Immature natural killer cell (primary cell): ENCODE data around the gene GOLGA1. TPM values are rescaled to one million over a fixed set of nuclear protein-coding genes. Genes with fewer than 3 reads are reported as not detected.
"Not testable (repeated sequence)": the region's sequence is repeated elsewhere in the genome, so short reads cannot be mapped to it uniquely, and the experiment has no call there.

Experiments
- DNase-seq, 3 donors: peaks; one replicate each; pipeline ENCODE4 v3.0.0; 2022; ENCODE audit warnings: mixed read lengths in 1 of 3
- H3K27ac Mint-ChIP-seq, 6 donors: one replicate each; pipeline ENCODE4 v1.8.0; 2020; ENCODE audit warnings: mixed read lengths in 6 of 6, mild to moderate bottlenecking in 5 of 6, inconsistent platforms in 4 of 6, moderate library complexity in 3 of 6
- H3K27me3 Mint-ChIP-seq, 3 donors: one replicate each; pipeline ENCODE4 v1.8.0; 2020 to 2021; ENCODE audit warnings: low read depth in 3 of 3, mild to moderate bottlenecking in 3 of 3, mixed read lengths in 3 of 3, moderate library complexity in 3 of 3, inconsistent platforms in 1 of 3
- H3K36me3 Mint-ChIP-seq, 3 donors: one replicate each; pipeline ENCODE4 v1.8.0; 2020; ENCODE audit warnings: mixed read lengths in 3 of 3, inconsistent platforms in 2 of 3, mild to moderate bottlenecking in 2 of 3
- H3K4me1 Mint-ChIP-seq, 2 donors: one replicate each; pipeline ENCODE4 v1.8.0; 2020; ENCODE audit warnings: inconsistent platforms in 2 of 2, mild to moderate bottlenecking in 2 of 2, mixed read lengths in 2 of 2, moderate library complexity in 1 of 2
- H3K4me3 Mint-ChIP-seq, 5 donors: one replicate each; pipeline ENCODE4 v1.8.0; 2020; ENCODE audit warnings: mild to moderate bottlenecking in 5 of 5, mixed read lengths in 5 of 5, inconsistent platforms in 3 of 5, moderate library complexity in 3 of 5
- H3K9me3 Mint-ChIP-seq, 6 donors: one replicate each; pipeline ENCODE4 v1.8.0; 2020; ENCODE audit warnings: mild to moderate bottlenecking in 6 of 6, mixed read lengths in 6 of 6, inconsistent platforms in 4 of 6, moderate library complexity in 3 of 6
- polyA plus RNA-seq, 3 donors: library from polyadenylated mRNA; unstranded; fragments of 300-500 nt; fragmentation: Illumina TruSeq; gene quantifications; one replicate each; pipeline ENCODE4 v1.2.3, GENCODE V29; 2021

Gene GOLGA1
- polyA plus RNA-seq, 3 donors from 2014 or later, result 0.93 to 8.3 (median 5.3) TPM

- no peak for DNase-seq
- Mint-ChIP-seq H3K4me3 (no peak overlapping the region), H3K27me3 (peaks cover 4 to 8% (median 4%) of the 10 kb centered on the region in 3 donors), H3K27ac (no peak overlapping the region), H3K36me3 (peaks cover 5 to 17% (median 12%) of the 10 kb centered on the region in 3 donors), H3K4me1 (peaks cover 38 to 41% of the 10 kb centered on the region in 2 donors), H3K9me3 (no peaks in the 10 kb centered on the region)
Observed at GRCh38 chr9:124855944-124856765, 84.7 kb downstream of the GOLGA1 start.

GRCh38 chr9:124855566-124855943 is 85.3 kb downstream of the GOLGA1 start:
- Mint-ChIP-seq H3K9me3 (no peaks in the 10 kb centered on the region), H3K27me3 (peaks cover 4 to 8% (median 6%) of the 10 kb centered on the region in 3 donors), H3K36me3 (peaks cover 5 to 16% (median 12%) of the 10 kb centered on the region in 3 donors), H3K27ac (peak overlapping the region in 2 of 6 donors; percentile 69 to 90), H3K4me1 (peaks cover 35 to 36% of the 10 kb centered on the region in 2 donors), H3K4me3 (no peak overlapping the region)
- no peak for DNase-seq

- Mint-ChIP-seq H3K27me3 (peaks cover 4 to 8% (median 6%) of the 10 kb centered on the region in 3 donors), H3K9me3 (no peaks in the 10 kb centered on the region), H3K36me3 (peaks cover 0 to 9% (median 5%) of the 10 kb centered on the region in 3 donors), H3K4me1 (peaks cover 28 to 29% of the 10 kb centered on the region in 2 donors), H3K27ac (peak overlapping the region; percentile 32 to 90 (median 82)), H3K4me3 (no peak overlapping the region)
- DNase-seq, result no peak
Observed at GRCh38 chr9:124854822-124855221, 86.1 kb downstream of the GOLGA1 start.

GRCh38 chr9:124854161-124854560 is 86.7 kb downstream of the GOLGA1 start:
- peaks cover 4 to 8% (median 6%) of the 10 kb centered on the region in 3 donors for H3K27me3 Mint-ChIP-seq
- DNase-seq, result no peak
- peaks cover 0 to 4% (median 0%) of the 10 kb centered on the region in 3 donors for H3K36me3 Mint-ChIP-seq
- peaks cover 21 to 23% of the 10 kb centered on the region in 2 donors for H3K4me1 Mint-ChIP-seq
- no peaks in the 10 kb centered on the region for H3K9me3 Mint-ChIP-seq
- peak overlapping the region in 2 of 5 donors; percentile 15 to 16 for H3K4me3 Mint-ChIP-seq
- H3K27ac Mint-ChIP-seq, result peak overlapping the region; percentile 69 to 90 (median 84)

GRCh38 chr9:124853605-124854143 is 87.2 kb downstream of the GOLGA1 start:
- peak overlapping the region in 1 of 5 donors; percentile 12 for H3K4me3 Mint-ChIP-seq
- peaks cover 16 to 19% of the 10 kb centered on the region in 2 donors for H3K4me1 Mint-ChIP-seq
- peaks cover 4 to 8% (median 7%) of the 10 kb centered on the region in 3 donors for H3K27me3 Mint-ChIP-seq
- no peak for DNase-seq
- peaks cover 0 to 4% (median 0%) of the 10 kb centered on the region in 3 donors for H3K36me3 Mint-ChIP-seq
- no peaks in the 10 kb centered on the region for H3K9me3 Mint-ChIP-seq
- H3K27ac Mint-ChIP-seq, result peak overlapping the region; percentile 69 to 90 (median 84)

GRCh38 chr9:124852829-124853531 is 87.9 kb downstream of the GOLGA1 start, which contains the start of gene WDR38:
TSS of gene WDR38 (plus strand) at chr9:124853460. CDS start at chr9:124853532, 72 bp downstream.
- H3K27ac Mint-ChIP-seq, result peak within 1 kb of the TSS; percentile 69 to 90 (median 84)
- H3K4me3 Mint-ChIP-seq, result peak within 1 kb of the TSS; percentile 69 to 81 (median 72)
- H3K4me1 Mint-ChIP-seq, result peaks cover 15 to 16% of the 10 kb centered on the region in 2 donors
- H3K36me3 Mint-ChIP-seq, result peaks cover 0 to 4% (median 0%) of the 10 kb centered on the region in 3 donors
- peak; percentile 88 to 93 (median 90) for DNase-seq
- H3K9me3 Mint-ChIP-seq, result no peaks in the 10 kb centered on the region
- H3K27me3 Mint-ChIP-seq, result peaks cover 4 to 11% (median 7%) of the 10 kb centered on the region in 3 donors

GRCh38 chr9:124852121-124852828 is 88.6 kb downstream of the GOLGA1 start:
- H3K27ac Mint-ChIP-seq, result peak overlapping the region; percentile 69 to 90 (median 83)
- no peaks in the 10 kb centered on the region for H3K9me3 Mint-ChIP-seq
- H3K27me3 Mint-ChIP-seq, result peaks cover 4 to 11% (median 7%) of the 10 kb centered on the region in 3 donors
- peaks cover 15 to 16% of the 10 kb centered on the region in 2 donors for H3K4me1 Mint-ChIP-seq
- DNase-seq, result no peak
- peak overlapping the region; percentile 69 to 81 (median 72) for H3K4me3 Mint-ChIP-seq
- no peaks in the 10 kb centered on the region for H3K36me3 Mint-ChIP-seq

- Mint-ChIP-seq H3K4me3 (no peak overlapping the region), H3K9me3 (no peaks in the 10 kb centered on the region), H3K27ac (no peak overlapping the region), H3K4me1 (peaks cover 15 to 16% of the 10 kb centered on the region in 2 donors), H3K27me3 (peaks cover 4 to 11% (median 7%) of the 10 kb centered on the region in 3 donors), H3K36me3 (no peaks in the 10 kb centered on the region)
- no peak for DNase-seq
Observed at GRCh38 chr9:124849801-124850200, 91.1 kb downstream of the GOLGA1 start.

GRCh38 chr9:124846969-124847368 is 93.9 kb downstream of the GOLGA1 start:
- H3K36me3 Mint-ChIP-seq, result no peaks in the 10 kb centered on the region
- DNase-seq, result no peak
- no peaks in the 10 kb centered on the region for H3K9me3 Mint-ChIP-seq
- peaks cover 6 to 7% of the 10 kb centered on the region in 2 donors for H3K4me1 Mint-ChIP-seq
- no peak overlapping the region for H3K27ac Mint-ChIP-seq
- H3K4me3 Mint-ChIP-seq, result no peak overlapping the region
- H3K27me3 Mint-ChIP-seq, result peaks cover 0 to 3% (median 3%) of the 10 kb centered on the region in 3 donors

- not testable (repeated sequence) for H3K4me1 Mint-ChIP-seq, H3K36me3 Mint-ChIP-seq, H3K27ac Mint-ChIP-seq, DNase-seq, H3K9me3 Mint-ChIP-seq, H3K4me3 Mint-ChIP-seq, H3K27me3 Mint-ChIP-seq
Observed at GRCh38 chr9:124846467-124846866, 94.4 kb downstream of the GOLGA1 start.

GRCh38 chr9:124844291-124844690 is 96.6 kb downstream of the GOLGA1 start:
- H3K4me1 Mint-ChIP-seq, result no peaks in the 10 kb centered on the region
- DNase-seq, result no peak
- H3K4me3 Mint-ChIP-seq, result no peak overlapping the region
- H3K9me3 Mint-ChIP-seq, result no peaks in the 10 kb centered on the region
- no peaks in the 10 kb centered on the region for H3K36me3 Mint-ChIP-seq
- H3K27ac Mint-ChIP-seq, result no peak overlapping the region
- H3K27me3 Mint-ChIP-seq, result peaks cover 0 to 6% (median 2%) of the 10 kb centered on the region in 3 donors

GRCh38 chr9:124843456-124844034 is 97.3 kb downstream of the GOLGA1 start:
- no peak for DNase-seq
- Mint-ChIP-seq H3K4me1 (no peaks in the 10 kb centered on the region), H3K36me3 (no peaks in the 10 kb centered on the region), H3K27ac (no peak overlapping the region), H3K27me3 (peaks cover 0 to 6% (median 0%) of the 10 kb centered on the region in 3 donors), H3K9me3 (no peaks in the 10 kb centered on the region), H3K4me3 (no peak overlapping the region)
